Liver (tissue), 9 donors: ENCODE measurements around the gene CLEC1A. TPM values are rescaled to one million over a fixed set of nuclear protein-coding genes. Genes with fewer than 3 reads are reported as not detected.

Experiments
- DNase-seq: peaks from one replicate; pipeline ENCODE4 v3.0.0-alpha.2; 2017; ENCODE audit warnings: low spot score
- H3K27ac ChIP-seq, 2 donors: one replicate each; pipeline ENCODE4 v1.7.0; 2013; ENCODE audit warnings: inconsistent platforms in 2 of 2, low read length in 2 of 2, control low read depth in 1 of 2, low read depth in 1 of 2, mild to moderate bottlenecking in 1 of 2
- H3K27me3 ChIP-seq, 4 donors: one replicate each; pipeline versions ENCODE4 v1.6.1 to v1.7.0; 2013; ENCODE audit warnings: low read length in 3 of 4, inconsistent platforms in 1 of 4, mild to moderate bottlenecking in 1 of 4, moderate library complexity in 1 of 4; ENCODE audit not compliant: control insufficient read depth in 4 of 4, insufficient read depth in 4 of 4
- H3K36me3 ChIP-seq, 4 donors: one replicate each; pipeline versions ENCODE4 v1.6.1 to v1.7.0; 2013; ENCODE audit warnings: low read length in 3 of 4, mild to moderate bottlenecking in 3 of 4, low read depth in 1 of 4, moderate library complexity in 1 of 4; ENCODE audit not compliant: control insufficient read depth in 4 of 4, insufficient read depth in 3 of 4
- H3K4me1 ChIP-seq, 4 donors: one replicate each; pipeline versions ENCODE4 v1.6.1 to v1.7.0; 2013; ENCODE audit warnings: low read length in 3 of 4, mild to moderate bottlenecking in 3 of 4, moderate library complexity in 1 of 4; ENCODE audit not compliant: control insufficient read depth in 4 of 4, insufficient read depth in 4 of 4
- H3K4me3 ChIP-seq, 3 donors: one replicate each; pipeline versions ENCODE4 v1.6.1 to v1.7.0; 2013; ENCODE audit warnings: low read length in 3 of 3, control low read depth in 1 of 3, low read depth in 1 of 3, mild to moderate bottlenecking in 1 of 3
- H3K9ac ChIP-seq, 2 donors: one replicate each; pipeline ENCODE4 v1.7.0; 2013; ENCODE audit warnings: low read length in 2 of 2, mild to moderate bottlenecking in 2 of 2, moderate library complexity in 2 of 2, control low read depth in 1 of 2, low read depth in 1 of 2
- H3K9me3 ChIP-seq, 4 donors: one replicate each; pipeline versions ENCODE4 v1.6.1 to v1.7.0; 2013; ENCODE audit warnings: low read length in 3 of 4; ENCODE audit not compliant: control insufficient read depth in 4 of 4
- EGR1 ChIP-seq, 2 donors: IDR thresholded peaks; 2 replicates each; pipeline ENCODE4 v1.6.1; 2016 to 2018; ENCODE audit warnings: antibody characterized with exemption in 2 of 2, low read depth in 2 of 2
- FOXA2 ChIP-seq: IDR thresholded peaks from 2 replicates; pipeline ENCODE4 v1.6.1; 2016; ENCODE audit warnings: antibody characterized with exemption
- MAX ChIP-seq: IDR thresholded peaks from 2 replicates; pipeline ENCODE4 v1.6.1; 2016; ENCODE audit warnings: antibody characterized with exemption
- RXRA ChIP-seq, 2 donors: IDR thresholded peaks; 2 replicates each; pipeline ENCODE4 v1.6.1; 2017 to 2018; ENCODE audit warnings: antibody characterized with exemption in 2 of 2, mild to moderate bottlenecking in 1 of 2
- TAF1 ChIP-seq: conservative IDR thresholded peaks from 2 replicates; pipeline ENCODE4 v1.6.1; 2016; ENCODE audit warnings: antibody characterized with exemption, mild to moderate bottlenecking
- WGBS: extraction: QIAGEN DNeasy Blood & Tissue Kit; methylation state at CpG from one replicate; pipeline ENCODE4 v1.1.7; 2013; 5-methylcytosine and 5-hydroxymethylcytosine counted together
- polyA plus RNA-seq, 2 donors: library from polyadenylated mRNA; stranded (reverse) in 1 of 2; unstranded in 1 of 2; fragments of 200-250 nt in 1 of 2; fragments of >200 nt in 1 of 2; fragmentation: Nextera tagmentation in 1 of 2; extraction: Ambion mirVana in 1 of 2; gene quantifications; one replicate each; pipeline versions ENCODE4 v1.2.1 to v1.2.3, GENCODE V29; 2013 to 2015
- total RNA-seq, 2 donors: library from RNA; depleted of rRNA; stranded (reverse); fragments of >200 nt; gene quantifications; one replicate each; pipeline ENCODE4 v1.2.3, GENCODE V29; 2014
- donor health status: healthy.
- donor health status: healthy.
- donor health status: healthy.
- donor health status: healthy.
- donor health status: healthy.

The CLEC1A gene
- total and polyA plus RNA-seq, 4 donors, result 0.09 to 2.1 (median 1.1) TPM

- H3K4me3 ChIP-seq, result no peak overlapping the region
- WGBS, result 81% methylated on average over 3 of the region's 3 CpGs
- DNase-seq, result no peak
- no peaks in the 10 kb centered on the region for H3K36me3 ChIP-seq
- H3K9me3 ChIP-seq, result no peaks in the 10 kb centered on the region
- H3K9ac ChIP-seq, result no peak overlapping the region
- no peak for TF ChIP-seq FOXA2
- TF ChIP-seq MAX, result no peak
- no peak for TF ChIP-seq EGR1 (IDR thresholded peaks at IDR 0.05; ENCODE audit: low read depth in 2 of 2)
- TF ChIP-seq RXRA (IDR thresholded peaks at IDR 0.05), result no peak
- TF ChIP-seq TAF1, result no peak
- no peaks in the 10 kb centered on the region for H3K27me3 ChIP-seq
- no peak overlapping the region for H3K27ac ChIP-seq
- H3K4me1 ChIP-seq, result no peaks in the 10 kb centered on the region
These were observed 77.4 kb downstream of the CLEC1A start for GRCh38 chr12:10021342-10021741.

Other genes with a start within 250 kb of the CLEC1A start
- 1 to 10 TPM; 3.1 to 3.2 TPM for gene CLEC2B, start 229.6 kb downstream of the CLEC1A start, total RNA-seq
- 1 to 10 TPM; 2.9 to 4.2 TPM for gene CLEC2B, start 229.6 kb downstream of the CLEC1A start, polyA plus RNA-seq
- not detected for gene KLRF2, start 217.5 kb downstream of the CLEC1A start, total RNA-seq
- not detected for gene KLRF2, start 217.5 kb downstream of the CLEC1A start, polyA plus RNA-seq
- gene CLEC2A, start 166.6 kb downstream of the CLEC1A start, total RNA-seq, result not detected
- gene CLEC2A, start 166.6 kb downstream of the CLEC1A start, polyA plus RNA-seq, result not detected
- 1 to 10 TPM; 2.3 to 3.4 TPM for gene CLEC12A, start 127.6 kb downstream of the CLEC1A start, total RNA-seq
- gene CLEC12A, start 127.6 kb downstream of the CLEC1A start, polyA plus RNA-seq, result 1 to 10 TPM; 3.0 to 4.7 TPM
- gene CLEC1B, start 99.9 kb downstream of the CLEC1A start, total RNA-seq, result 10 to 100 TPM; 28.0 to 29.8 TPM
- 10 to 100 TPM; 33.2 to 36.4 TPM for gene CLEC1B, start 99.9 kb downstream of the CLEC1A start, polyA plus RNA-seq
- gene CLEC12B, start 88.4 kb downstream of the CLEC1A start, total RNA-seq, result under 1 TPM; 0.17 to 0.23 TPM
- under 1 TPM; 0.16 to 0.24 TPM for gene CLEC12B, start 88.4 kb downstream of the CLEC1A start, polyA plus RNA-seq
- under 1 TPM in 1 of 2 donors, not detected in 1; 0.14 TPM for gene CLEC9A, start 68.3 kb downstream of the CLEC1A start, total RNA-seq
- gene CLEC9A, start 68.3 kb downstream of the CLEC1A start, polyA plus RNA-seq, result under 1 TPM in 1 of 2 donors, not detected in 1; 0.03 TPM
- gene CLEC7A, start 31.2 kb upstream of the CLEC1A start, total RNA-seq, result 1 to 10 TPM; 3.6 to 7.0 TPM
- gene CLEC7A, start 31.2 kb upstream of the CLEC1A start, polyA plus RNA-seq, result 1 to 10 TPM; 2.8 to 3.9 TPM
- gene OLR1, start 73.1 kb upstream of the CLEC1A start, total RNA-seq, result under 1 TPM in 1 of 2 donors, not detected in 1; 0.37 TPM
- gene OLR1, start 73.1 kb upstream of the CLEC1A start, polyA plus RNA-seq, result under 1 TPM in 1 of 2 donors, not detected in 1; 0.13 TPM
- gene TMEM52B, start 80.0 kb upstream of the CLEC1A start, total RNA-seq, result under 1 TPM in 1 of 2 donors, not detected in 1; 0.37 TPM
- not detected for gene TMEM52B, start 80.0 kb upstream of the CLEC1A start, polyA plus RNA-seq
- 10 to 100 TPM; 50.8 to 55.1 TPM for gene GABARAPL1, start 113.9 kb upstream of the CLEC1A start, total RNA-seq
- gene GABARAPL1, start 113.9 kb upstream of the CLEC1A start, polyA plus RNA-seq, result 100 to 1,000 TPM in 1 of 2 donors, 10 to 100 TPM in 1; 18.0 to 118 TPM
- 1 to 10 TPM; 1.1 to 5.0 TPM for gene KLRD1, start 208.9 kb upstream of the CLEC1A start, total RNA-seq
- gene KLRD1, start 208.9 kb upstream of the CLEC1A start, polyA plus RNA-seq, result 1 to 10 TPM in 1 of 2 donors, under 1 TPM in 1; 0.60 to 1.8 TPM